ENCODE results near the gene AIMP2. TPM values are rescaled to one million over a fixed set of nuclear protein-coding genes. Genes with fewer than 3 reads are reported as not detected.

The AIMP2 gene
- total RNA-seq, 4 donors from 2014 or later = 25.1 to 52.2 (median 38.1) TPM

- ATAC-seq = no peak
- WGBS, 2 donors (ENCODE audit: low coverage in 1 of 2) = 77 to 94% methylated on average over 5 of the region's 5 CpGs
- Histone ChIP-seq H3K4me1 (no peaks in the 10 kb centered on the region), H3K9me3 (no peaks in the 10 kb centered on the region), H3K36me3 (peaks cover 0 to 98% of the 10 kb centered on the region in 2 donors), H3K27me3 (no peaks in the 10 kb centered on the region), H3K4me3 (no peak overlapping the region), H3K27ac (no peak overlapping the region)
- TF ChIP-seq POLR2AphosphoS5 (IDR thresholded peaks at IDR 0.05) (no peak), POLR2A (IDR thresholded peaks at IDR 0.05) (no peak), CTCF (IDR thresholded peaks at IDR 0.05) (no peak), EP300 (IDR thresholded peaks at IDR 0.05) (no peak)
Measured at GRCh38 chr7:6028563-6028962, 19.5 kb downstream of the AIMP2 start.

GRCh38 chr7:6030988-6031387 lies 21.9 kb downstream of the AIMP2 start, which contains the start of gene ANKRD61:
Gene ANKRD61, plus strand, starts transcription at chr7:6031376. Its CDS starts 0 bp downstream, at chr7:6031376.
- Histone ChIP-seq H3K9me3 (no peaks in the 10 kb centered on the region), H3K4me3 (no peak within 1 kb of the TSS), H3K27ac (no peak within 1 kb of the TSS), H3K4me1 (no peaks in the 10 kb centered on the region), H3K27me3 (no peaks in the 10 kb centered on the region), H3K36me3 (peaks cover 0 to 98% of the 10 kb centered on the region in 2 donors)
- 79 to 89% methylated on average over 2 of the region's 2 CpGs for WGBS, 2 donors (ENCODE audit: low coverage in 1 of 2)
- no peak for ATAC-seq
- TF ChIP-seq EP300 (IDR thresholded peaks at IDR 0.05) (no peak), CTCF (IDR thresholded peaks at IDR 0.05) (no peak), POLR2A (IDR thresholded peaks at IDR 0.05) (no peak), POLR2AphosphoS5 (IDR thresholded peaks at IDR 0.05) (no peak)

GRCh38 chr7:6031567-6031966 lies 22.5 kb downstream of the AIMP2 start:
- WGBS, 2 donors (ENCODE audit: low coverage in 1 of 2) = 84% methylated on average over 3 of the region's 3 CpGs; no CpG with 5 or more reads in 1 of the 2 donors
- Histone ChIP-seq H3K4me1 (no peaks in the 10 kb centered on the region), H3K9me3 (no peaks in the 10 kb centered on the region), H3K27me3 (no peaks in the 10 kb centered on the region), H3K4me3 (no peak overlapping the region), H3K27ac (no peak overlapping the region), H3K36me3 (peaks cover 0 to 98% of the 10 kb centered on the region in 2 donors)
- no peak for TF ChIP-seq EP300 (IDR thresholded peaks at IDR 0.05)
- no peak for ATAC-seq

- Histone ChIP-seq H3K4me3 (no peak overlapping the region), H3K27ac (no peak overlapping the region), H3K27me3 (no peaks in the 10 kb centered on the region), H3K36me3 (peaks cover 0 to 98% of the 10 kb centered on the region in 2 donors), H3K4me1 (no peaks in the 10 kb centered on the region), H3K9me3 (no peaks in the 10 kb centered on the region)
- TF ChIP-seq POLR2AphosphoS5 (IDR thresholded peaks at IDR 0.05) (no peak), CTCF (IDR thresholded peaks at IDR 0.05) (no peak), POLR2A (IDR thresholded peaks at IDR 0.05) (no peak), EP300 (IDR thresholded peaks at IDR 0.05) (no peak)
- no peak for ATAC-seq
- WGBS, 2 donors (ENCODE audit: low coverage in 1 of 2) = 70 to 98% methylated on average over 5 of the region's 5 CpGs
Measured at GRCh38 chr7:6032167-6032566, 23.1 kb downstream of the AIMP2 start.

GRCh38 chr7:6032641-6033040 lies 23.6 kb downstream of the AIMP2 start:
- Histone ChIP-seq H3K4me3 (no peak overlapping the region), H3K9me3 (no peaks in the 10 kb centered on the region), H3K27ac (no peak overlapping the region), H3K4me1 (no peaks in the 10 kb centered on the region), H3K36me3 (peaks cover 0 to 98% of the 10 kb centered on the region in 2 donors), H3K27me3 (no peaks in the 10 kb centered on the region)
- TF ChIP-seq POLR2A (IDR thresholded peaks at IDR 0.05) = no peak
- TF ChIP-seq EP300 (IDR thresholded peaks at IDR 0.05) = no peak
- no peak for TF ChIP-seq POLR2AphosphoS5 (IDR thresholded peaks at IDR 0.05)
- no peak for TF ChIP-seq CTCF (IDR thresholded peaks at IDR 0.05)
- no peak for ATAC-seq
- WGBS, 2 donors (ENCODE audit: low coverage in 1 of 2) = 72 to 82% methylated on average over 5 to 7 of the region's 7 CpGs

All from gastroesophageal sphincter (tissue), 4 donors.